Osteocyte (in vitro differentiated cells): Measurements from ENCODE around the gene ACLY. TPM values are rescaled to one million over a fixed set of nuclear protein-coding genes. Genes with fewer than 3 reads are reported as not detected.

ENCODE experiments used
- DNase-seq: peaks from one replicate; pipeline ENCODE4 v3.0.0; 2021; ENCODE audit warnings: mixed read lengths; ENCODE audit not compliant: unreplicated experiment; ENCODE audit errors: extremely low spot score
- H3K27ac Mint-ChIP-seq: one replicate; pipeline ENCODE4 v1.8.0; 2021; ENCODE audit warnings: mild to moderate bottlenecking, mixed read lengths; ENCODE audit not compliant: unreplicated experiment
- H3K27me3 Mint-ChIP-seq: one replicate; pipeline ENCODE4 v1.8.0; 2021; ENCODE audit warnings: mixed read lengths; ENCODE audit not compliant: unreplicated experiment
- H3K36me3 Mint-ChIP-seq: one replicate; pipeline ENCODE4 v1.8.0; 2021; ENCODE audit warnings: mixed read lengths; ENCODE audit not compliant: unreplicated experiment
- H3K4me1 Mint-ChIP-seq: one replicate; pipeline ENCODE4 v1.8.0; 2021; ENCODE audit warnings: mixed read lengths; ENCODE audit not compliant: unreplicated experiment
- H3K4me3 Mint-ChIP-seq: one replicate; pipeline ENCODE4 v1.8.0; 2021; ENCODE audit warnings: mild to moderate bottlenecking, moderate library complexity, mixed read lengths; ENCODE audit not compliant: unreplicated experiment
- H3K9me3 Mint-ChIP-seq: one replicate; pipeline ENCODE4 v1.8.0; 2021; ENCODE audit warnings: mixed read lengths; ENCODE audit not compliant: unreplicated experiment
- CTCF ChIP-seq: fragments of 200-600 bp; sonication (generic); IDR thresholded peaks from 2 replicates; pipeline ENCODE4 v1.5.0; 2021; ENCODE audit warnings: antibody characterized with exemption, mild to moderate bottlenecking, moderate library complexity
- long read RNA-seq: library from polyadenylated mRNA; unstranded; transcript quantifications from one replicate; pipeline ENCODE4 v2.0.0, GENCODE V29; 2021
- total RNA-seq: library from RNA; stranded (reverse); gene quantifications from 2 replicates; pipeline ENCODE4 v1.2.1, GENCODE V29; 2021

Gene ACLY
- total RNA-seq, result 141 and 143 TPM in 2 replicates
- long read RNA-seq, full-length matches to known transcripts, result 306 of 444 reads
- long read RNA-seq, partial matches to known transcripts, result 99 of 444 reads
- long read RNA-seq, other reads (novel, unspliced or antisense), result 39 of 444 reads

- Mint-ChIP-seq H3K36me3 (peaks cover 8% of the 10 kb centered on the region), H3K4me3 (peak within 1 kb of the TSS; percentile 90), H3K9me3 (no peaks in the 10 kb centered on the region), H3K27ac (peak within 1 kb of the TSS; percentile 85), H3K27me3 (no peaks in the 10 kb centered on the region), H3K4me1 (peaks cover 40% of the 10 kb centered on the region)
- peak; percentile 99 for DNase-seq
- no peak for TF ChIP-seq CTCF
These were observed at the start of gene ACLY for GRCh38 chr17:41918314-41919164. Gene ACLY, minus strand, starts transcription at chr17:41918951. Its CDS starts 5,078 bp downstream, at chr17:41913873.

- Mint-ChIP-seq H3K27ac (no peak overlapping the region), H3K27me3 (no peaks in the 10 kb centered on the region), H3K4me1 (peaks cover 37% of the 10 kb centered on the region), H3K36me3 (peaks cover 16% of the 10 kb centered on the region), H3K4me3 (peak overlapping the region; percentile 79), H3K9me3 (no peaks in the 10 kb centered on the region)
- no peak for DNase-seq
- no peak for TF ChIP-seq CTCF
These were observed 49.3 kb upstream of the ACLY start for GRCh38 chr17:41967921-41968578.

GRCh38 chr17:41967141-41967920 lies 48.6 kb upstream of the ACLY start:
- no peaks in the 10 kb centered on the region for H3K9me3 Mint-ChIP-seq
- H3K27me3 Mint-ChIP-seq, result no peaks in the 10 kb centered on the region
- H3K36me3 Mint-ChIP-seq, result peaks cover 13% of the 10 kb centered on the region
- DNase-seq, result no peak
- H3K27ac Mint-ChIP-seq, result peak overlapping the region; percentile 66
- H3K4me1 Mint-ChIP-seq, result peaks cover 37% of the 10 kb centered on the region
- TF ChIP-seq CTCF, result no peak
- H3K4me3 Mint-ChIP-seq, result peak overlapping the region; percentile 79

- peak; percentile 96 for DNase-seq
- TF ChIP-seq CTCF, result no peak
- Mint-ChIP-seq H3K36me3 (peaks cover 13% of the 10 kb centered on the region), H3K27ac (peak within 1 kb of the TSS; percentile 66), H3K9me3 (no peaks in the 10 kb centered on the region), H3K4me1 (peaks cover 37% of the 10 kb centered on the region), H3K4me3 (peak within 1 kb of the TSS; percentile 79), H3K27me3 (no peaks in the 10 kb centered on the region)
These were observed 47.9 kb upstream of the ACLY start, which contains the start of gene CNP for GRCh38 chr17:41966463-41967140. Gene CNP, plus strand, starts transcription at chr17:41966795. Its CDS starts 90 bp downstream, at chr17:41966885.
